ENCODE data around the gene CLCNKA. TPM values are rescaled to one million over a fixed set of nuclear protein-coding genes. Genes with fewer than 3 reads are reported as not detected.
A peak's percentile ranks its signal among the peaks of the same experiment; 100 is the strongest.

CLCNKA gene
- 1.0 and 1.3 TPM in 2 replicates for total RNA-seq
- 1.3 and 2.7 TPM in 2 replicates for polyA plus RNA-seq

DNA sequence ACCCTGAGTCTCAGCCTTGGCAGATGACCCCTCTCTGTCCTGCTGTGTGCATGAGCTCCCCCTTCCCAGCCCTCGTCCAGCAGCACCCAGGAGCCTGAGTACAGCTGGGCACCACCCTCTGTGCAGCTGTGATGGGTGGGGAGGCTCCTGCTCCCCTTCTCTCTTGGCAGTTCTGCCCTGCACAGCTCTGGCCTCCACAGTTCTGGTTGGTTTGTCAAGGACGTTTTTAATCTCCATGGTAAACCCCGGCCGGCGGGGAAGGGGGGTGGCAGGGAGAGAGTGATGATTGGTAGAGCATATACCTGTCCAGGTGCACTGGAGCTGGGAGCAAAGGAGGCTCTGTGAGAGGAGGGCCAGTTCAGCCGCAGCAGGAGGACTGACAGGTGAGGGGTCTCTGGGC lies at the start of gene CLCNKA:
TSS of gene CLCNKA (plus strand) at position 356 of the 400 bp plus-strand sequence. CDS start 584 bp downstream, outside the sequence.
- TF ChIP-seq EZH2 (IDR thresholded peaks at IDR 0.05; ENCODE audit: borderline replicate concordance) (no peak), CTCF (IDR thresholded peaks at IDR 0.05; ENCODE audit: poor library complexity) (no peak), EZH2phosphoT487 (IDR thresholded peaks at IDR 0.05; ENCODE audit: low read depth, severe bottlenecking, unreplicated experiment) (no peak)
- no peaks in the 10 kb centered on the region for H3K9me2 ChIP-seq (replicated peaks; ENCODE audit: insufficient read depth)
- no peaks in the 10 kb centered on the region for H3K36me3 ChIP-seq (replicated peaks; ENCODE audit: insufficient read depth, low read depth)
- no peak within 1 kb of the TSS for H3K4me3 ChIP-seq
- H2AFZ ChIP-seq, result no peak within 1 kb of the TSS
- H3K9me3 ChIP-seq (ENCODE audit: low read depth), result no peaks in the 10 kb centered on the region
- DNase-seq (ENCODE audit: low spot score), result peak; percentile 48
- H3K4me1 ChIP-seq (ENCODE audit: insufficient read depth), result peaks cover 25% of the 10 kb centered on the region
- no peak within 1 kb of the TSS for H3K27ac ChIP-seq
- H3K27me3 ChIP-seq, result no peaks in the 10 kb centered on the region
- no peak within 1 kb of the TSS for H3K4me2 ChIP-seq
- WGBS (ENCODE audit: low lambda C conversion rate, missing lambda C conversion rate), result 39% methylated on average over 6 of the region's 6 CpGs
- H4K20me1 ChIP-seq (ENCODE audit: insufficient read depth, poor library complexity, severe bottlenecking), result no peaks in the 10 kb centered on the region
- H3K79me2 ChIP-seq, result no peaks in the 10 kb centered on the region

DNA sequence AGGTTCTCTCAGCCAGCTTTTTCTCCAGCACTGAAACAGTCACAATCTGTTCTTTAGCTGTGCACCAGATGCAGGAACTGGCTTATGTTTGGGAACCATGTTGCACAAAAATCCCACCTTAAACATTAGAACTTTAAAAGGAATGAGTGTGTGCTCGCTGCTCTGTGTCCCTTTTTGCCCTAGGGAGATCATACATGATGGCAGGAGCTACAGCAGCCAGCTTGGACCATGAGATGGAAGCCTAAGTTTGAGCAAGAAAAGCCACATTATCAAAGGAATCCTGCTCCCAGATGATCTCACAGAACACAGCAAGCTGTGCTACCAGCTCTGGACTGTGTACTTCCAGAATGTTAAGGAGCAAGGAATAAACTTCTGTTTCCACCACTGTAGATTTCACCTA lies 49.4 kb upstream of the CLCNKA start:
- no peak for DNase-seq (ENCODE audit: low spot score)
- H3K4me1 ChIP-seq (ENCODE audit: insufficient read depth), result peaks cover 9% of the 10 kb centered on the region
- H3K36me3 ChIP-seq (replicated peaks; ENCODE audit: insufficient read depth, low read depth), result no peaks in the 10 kb centered on the region
- H3K4me3 ChIP-seq, result no peak overlapping the region
- no peaks in the 10 kb centered on the region for H3K27me3 ChIP-seq
- WGBS (ENCODE audit: low lambda C conversion rate, missing lambda C conversion rate), result 91% methylated on average over 1 of the region's 1 CpG
- H3K27ac ChIP-seq, result no peak overlapping the region
- peaks cover 81% of the 10 kb centered on the region for H3K79me2 ChIP-seq
- no peak overlapping the region for H2AFZ ChIP-seq
- no peaks in the 10 kb centered on the region for H3K9me3 ChIP-seq (ENCODE audit: low read depth)
- TF ChIP-seq CTCF (IDR thresholded peaks at IDR 0.05; ENCODE audit: poor library complexity) (no peak), EZH2 (IDR thresholded peaks at IDR 0.05; ENCODE audit: borderline replicate concordance) (no peak), EZH2phosphoT487 (IDR thresholded peaks at IDR 0.05; ENCODE audit: low read depth, severe bottlenecking, unreplicated experiment) (no peak)
- H3K9me2 ChIP-seq (replicated peaks; ENCODE audit: insufficient read depth), result no peaks in the 10 kb centered on the region
- no peak overlapping the region for H3K4me2 ChIP-seq
- H4K20me1 ChIP-seq (ENCODE audit: insufficient read depth, poor library complexity, severe bottlenecking), result peaks cover 13% of the 10 kb centered on the region

DNA sequence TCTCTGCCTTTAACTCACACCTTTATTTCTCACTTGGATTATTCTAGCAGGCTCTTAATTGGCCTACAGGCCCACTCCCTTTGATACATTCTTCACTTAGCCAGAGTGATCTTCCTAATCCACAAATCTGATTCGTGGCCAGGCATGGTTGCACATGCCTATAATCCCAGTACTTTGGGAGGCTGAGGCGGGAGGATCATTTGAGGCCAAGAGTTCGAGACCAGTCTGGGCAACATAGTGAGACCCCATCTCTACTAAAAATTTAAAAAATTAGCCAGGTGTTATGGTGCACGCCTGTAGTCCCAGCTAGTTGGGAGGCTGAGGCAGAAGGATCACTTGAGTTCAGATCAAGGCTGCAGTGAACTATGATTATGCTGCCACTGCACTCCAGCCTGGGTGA lies 48.1 kb upstream of the CLCNKA start:
- 96% methylated on average over 4 of the region's 4 CpGs for WGBS (ENCODE audit: low lambda C conversion rate, missing lambda C conversion rate)
- DNase-seq (ENCODE audit: low spot score), result no peak
- Histone ChIP-seq H3K36me3 (replicated peaks; ENCODE audit: insufficient read depth, low read depth) (no peaks in the 10 kb centered on the region), H3K9me3 (ENCODE audit: low read depth) (no peaks in the 10 kb centered on the region), H3K4me3 (no peak overlapping the region), H3K79me2 (peaks cover 68% of the 10 kb centered on the region), H3K27ac (no peak overlapping the region), H3K9me2 (replicated peaks; ENCODE audit: insufficient read depth) (no peaks in the 10 kb centered on the region), H3K27me3 (no peaks in the 10 kb centered on the region), H3K4me1 (ENCODE audit: insufficient read depth) (peaks cover 9% of the 10 kb centered on the region), H3K4me2 (no peak overlapping the region), H2AFZ (no peak overlapping the region), H4K20me1 (ENCODE audit: insufficient read depth, poor library complexity, severe bottlenecking) (peaks cover 8% of the 10 kb centered on the region)
- TF ChIP-seq EZH2 (IDR thresholded peaks at IDR 0.05; ENCODE audit: borderline replicate concordance) (no peak), CTCF (IDR thresholded peaks at IDR 0.05; ENCODE audit: poor library complexity) (no peak), EZH2phosphoT487 (IDR thresholded peaks at IDR 0.05; ENCODE audit: low read depth, severe bottlenecking, unreplicated experiment) (no peak)

- peak overlapping the region; percentile 8 for H3K27ac ChIP-seq
- H3K27me3 ChIP-seq, result no peaks in the 10 kb centered on the region
- DNase-seq (ENCODE audit: low spot score), result no peak
- H3K9me2 ChIP-seq (replicated peaks; ENCODE audit: insufficient read depth), result no peaks in the 10 kb centered on the region
- TF ChIP-seq CTCF (IDR thresholded peaks at IDR 0.05; ENCODE audit: poor library complexity) (no peak), EZH2phosphoT487 (IDR thresholded peaks at IDR 0.05; ENCODE audit: low read depth, severe bottlenecking, unreplicated experiment) (no peak), EZH2 (IDR thresholded peaks at IDR 0.05; ENCODE audit: borderline replicate concordance) (no peak)
- H3K4me1 ChIP-seq (ENCODE audit: insufficient read depth), result peaks cover 9% of the 10 kb centered on the region
- H3K9me3 ChIP-seq (ENCODE audit: low read depth), result no peaks in the 10 kb centered on the region
- peaks cover 58% of the 10 kb centered on the region for H3K79me2 ChIP-seq
- H3K4me3 ChIP-seq, result peak overlapping the region; percentile 95
- peak overlapping the region; percentile 87 for H3K4me2 ChIP-seq
- H2AFZ ChIP-seq, result no peak overlapping the region
- 53% methylated on average over 9 of the region's 9 CpGs for WGBS (ENCODE audit: low lambda C conversion rate, missing lambda C conversion rate)
- H4K20me1 ChIP-seq (ENCODE audit: insufficient read depth, poor library complexity, severe bottlenecking), result peaks cover 8% of the 10 kb centered on the region
- H3K36me3 ChIP-seq (replicated peaks; ENCODE audit: insufficient read depth, low read depth), result no peaks in the 10 kb centered on the region
These were observed 47.0 kb upstream of the CLCNKA start for GRCh38 chr1:15974855-15975254.
